ENCODE results near the gene SLC25A15.
A peak's percentile ranks its signal among the peaks of the same experiment; 100 is the strongest.

Gene SLC25A15

DNA sequence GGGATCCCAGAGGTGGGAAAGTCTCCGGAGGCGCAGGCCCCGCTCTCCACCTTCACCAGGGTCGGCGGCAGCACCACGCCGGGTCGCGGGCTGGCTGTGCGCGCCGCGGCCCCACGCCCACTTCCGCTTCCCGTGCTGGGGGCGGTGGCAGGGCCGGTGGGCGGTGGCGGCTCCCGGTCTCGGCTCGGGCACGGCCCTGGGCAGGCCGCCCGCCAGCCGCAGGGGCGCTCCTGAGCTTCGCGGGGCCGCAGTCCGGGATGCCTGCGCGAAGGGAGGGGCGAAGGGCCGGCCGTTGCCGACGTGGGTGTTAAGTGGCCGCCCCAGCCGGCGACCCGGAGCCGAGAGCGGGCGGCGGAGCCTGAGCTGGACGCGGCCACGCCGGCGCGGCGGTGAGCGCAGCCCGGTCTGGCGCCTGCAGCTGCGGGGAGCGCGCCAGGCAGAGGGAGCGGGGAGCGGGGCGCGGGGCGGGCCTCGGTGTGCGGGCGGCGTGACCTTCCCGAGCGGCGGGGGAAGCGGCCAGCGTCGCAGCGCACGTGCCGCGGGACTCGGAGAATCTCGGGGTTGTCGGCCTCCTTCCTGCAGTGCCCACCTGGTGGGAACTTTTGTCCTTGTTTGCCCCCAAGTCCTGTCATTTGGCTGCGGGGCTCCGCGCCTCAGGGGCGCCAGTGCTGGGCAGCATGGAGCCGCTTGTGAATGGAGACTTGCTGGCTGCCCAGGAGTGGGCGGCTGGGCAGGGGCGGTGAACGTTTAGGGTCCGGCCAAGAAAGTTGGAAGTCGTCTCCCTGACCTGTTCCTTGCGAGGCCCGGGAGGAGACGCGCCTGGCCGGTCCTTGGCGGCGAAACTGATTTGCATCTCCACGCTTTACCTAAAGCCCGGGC is at the start of gene SLC25A15:
TSS of gene SLC25A15 (plus strand) at position 337 of the 879 bp plus-strand sequence. CDS start 3,616 bp downstream, outside the sequence.
- DNase-seq = peak; percentile 24

DNA sequence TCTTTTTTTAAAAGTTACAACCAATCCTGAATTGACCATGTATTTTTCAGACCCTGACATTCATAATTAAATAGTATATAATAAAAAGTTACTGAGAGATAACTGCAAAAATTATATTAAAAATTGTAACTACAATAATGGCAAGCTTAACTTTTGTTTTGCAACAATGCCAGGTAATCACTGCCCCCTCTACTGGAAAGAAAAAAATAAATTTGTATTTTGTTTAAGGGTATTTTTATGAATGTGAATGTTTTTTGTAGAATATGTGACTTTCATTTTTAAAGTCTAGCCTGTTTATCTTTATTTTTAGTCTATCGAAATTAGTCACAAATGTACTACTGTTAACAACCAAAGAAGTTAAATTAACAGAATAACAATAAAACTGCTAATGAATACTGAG is 40.1 kb upstream of the SLC25A15 start:
- DNase-seq = no peak

DNA sequence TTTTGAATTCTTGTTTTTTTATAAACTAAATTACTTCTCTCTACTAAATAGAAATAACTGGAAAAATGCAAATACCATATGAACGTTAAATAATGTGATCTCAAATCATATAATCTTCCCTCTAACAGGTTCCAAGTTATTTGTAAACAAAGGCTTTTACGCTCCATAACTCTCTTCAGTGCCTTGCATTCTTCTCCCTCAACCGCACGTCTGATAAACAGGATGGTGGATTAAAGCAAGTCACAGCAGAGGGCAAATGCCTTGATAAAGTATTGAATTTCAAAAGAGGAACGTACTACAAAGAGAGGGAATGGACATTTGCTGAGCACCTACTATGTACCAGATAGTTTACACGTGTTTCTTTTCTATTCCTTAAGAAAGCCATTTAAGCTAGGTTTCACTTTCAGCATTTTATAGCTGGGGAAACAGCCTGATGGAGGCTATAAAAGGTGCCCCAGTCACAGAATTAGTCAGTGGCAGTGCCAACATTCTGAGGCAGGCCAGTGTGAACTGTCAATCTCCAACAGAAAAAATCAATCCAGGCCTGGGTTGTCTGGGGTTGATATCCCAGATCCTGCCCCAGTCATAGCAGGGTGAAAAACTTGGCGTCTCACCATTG is 34.2 kb upstream of the SLC25A15 start:
- DNase-seq = no peak

DNA sequence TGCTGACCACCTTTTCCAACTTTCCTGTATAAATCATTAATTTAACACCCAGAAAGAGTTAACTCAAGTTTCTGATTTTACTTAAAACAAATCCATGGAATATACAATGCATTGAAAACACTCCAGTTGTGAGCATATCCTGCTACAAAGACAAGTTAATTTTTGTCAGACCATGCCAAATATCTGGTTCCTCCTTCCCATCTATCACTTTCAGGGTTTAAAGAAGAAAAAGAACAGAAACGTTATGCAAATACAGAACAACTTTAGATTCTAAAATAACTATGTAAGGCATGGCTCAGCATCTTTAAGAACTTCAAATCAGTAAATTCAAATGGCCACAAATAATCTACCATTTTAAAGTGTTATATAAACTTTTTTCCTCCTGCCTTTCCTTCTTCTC is 33.4 kb upstream of the SLC25A15 start:
- no peak for DNase-seq

DNA sequence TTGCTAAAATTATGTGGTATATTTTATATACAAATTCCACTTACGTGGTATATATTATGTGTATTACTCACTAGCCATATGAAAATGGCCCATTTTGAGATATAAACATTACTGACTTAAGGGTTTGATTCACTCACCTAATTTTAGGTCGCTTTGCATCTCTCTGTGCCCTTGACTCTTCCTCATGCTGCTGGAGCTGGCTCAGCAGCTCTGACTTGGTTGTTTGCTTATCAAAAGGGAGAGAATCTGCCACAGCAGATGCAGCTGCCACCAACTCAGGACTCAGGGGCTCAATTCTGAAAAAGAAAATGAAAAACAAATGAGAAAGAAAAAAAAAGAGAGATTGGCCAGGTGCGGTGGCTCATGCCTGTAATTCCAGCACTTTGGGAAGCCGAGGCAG is 30.6 kb upstream of the SLC25A15 start:
- DNase-seq = no peak

DNA sequence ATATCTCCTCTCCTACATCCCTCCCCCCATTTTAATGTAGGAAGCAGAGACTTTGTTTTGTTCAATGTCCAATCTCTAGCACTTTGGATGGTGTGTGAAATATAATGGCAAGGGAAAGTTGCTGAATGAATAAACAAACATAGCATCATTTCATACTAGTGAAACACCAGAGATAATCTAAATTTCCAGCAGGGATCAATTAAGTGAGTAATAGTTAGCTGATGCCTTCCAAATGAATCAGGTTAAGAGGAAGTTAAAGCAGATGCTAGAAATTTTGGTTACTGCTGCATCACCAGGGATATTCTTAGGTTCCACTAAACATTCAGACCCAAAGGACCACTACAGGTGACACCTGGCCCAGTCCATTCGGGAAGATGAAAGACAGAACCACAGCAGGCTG is 26.6 kb upstream of the SLC25A15 start:
- DNase-seq = no peak

DNA sequence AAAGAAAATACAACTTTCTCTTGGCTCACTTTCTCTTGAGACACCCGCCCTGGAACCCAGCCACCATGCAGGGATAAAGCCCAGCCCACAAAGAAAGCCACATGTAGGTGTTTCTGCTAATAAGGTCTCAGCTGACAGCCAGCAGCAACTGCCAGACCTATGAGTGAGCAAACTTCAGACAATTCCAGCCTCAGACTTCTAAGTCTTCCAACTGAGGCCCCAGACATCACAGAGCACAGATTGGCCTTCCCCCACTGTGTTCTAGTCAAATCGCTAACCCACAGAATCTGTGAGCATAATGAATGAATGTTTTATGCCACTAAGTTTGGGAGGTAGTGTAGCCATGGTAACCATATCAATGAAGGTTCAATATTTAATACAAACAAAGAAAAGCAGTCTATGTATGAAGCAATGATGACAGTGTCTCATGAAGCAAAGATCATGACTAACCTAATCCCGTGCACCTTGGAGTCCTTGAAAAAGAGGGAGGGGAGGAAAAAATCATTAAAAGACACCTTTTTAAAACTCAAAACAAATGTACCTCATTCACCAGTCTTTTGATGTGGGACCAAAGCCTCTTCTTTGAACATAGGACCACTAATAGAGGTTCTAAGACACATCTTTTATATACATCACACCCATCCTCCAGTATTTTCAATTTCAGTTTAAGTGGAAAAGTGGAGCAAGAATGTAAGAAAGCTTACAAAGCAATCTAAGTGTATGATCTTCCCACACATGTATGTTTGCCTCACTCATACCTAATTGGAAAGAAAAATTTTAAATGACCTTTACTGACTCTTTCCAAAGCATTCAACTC is 24.6 kb upstream of the SLC25A15 start:
- DNase-seq = no peak

DNA sequence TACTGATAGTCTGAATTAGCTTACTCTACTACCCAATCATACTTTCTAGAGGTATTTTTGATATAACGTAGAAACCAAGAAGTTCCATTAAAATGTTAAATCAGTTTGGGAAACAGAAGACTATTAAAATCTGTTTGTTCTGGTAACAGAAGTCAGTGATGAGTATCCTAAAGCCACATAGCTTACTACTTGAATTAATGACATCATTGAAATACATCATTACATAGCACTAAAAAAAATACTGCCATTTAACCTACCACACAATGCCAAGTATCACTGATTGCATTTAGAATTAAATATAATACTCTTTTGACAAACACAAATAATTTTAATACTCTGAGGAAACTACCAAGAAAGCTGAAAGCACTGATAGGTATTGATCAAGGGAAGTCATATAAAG is 23.8 kb upstream of the SLC25A15 start:
- no peak for DNase-seq

DNA sequence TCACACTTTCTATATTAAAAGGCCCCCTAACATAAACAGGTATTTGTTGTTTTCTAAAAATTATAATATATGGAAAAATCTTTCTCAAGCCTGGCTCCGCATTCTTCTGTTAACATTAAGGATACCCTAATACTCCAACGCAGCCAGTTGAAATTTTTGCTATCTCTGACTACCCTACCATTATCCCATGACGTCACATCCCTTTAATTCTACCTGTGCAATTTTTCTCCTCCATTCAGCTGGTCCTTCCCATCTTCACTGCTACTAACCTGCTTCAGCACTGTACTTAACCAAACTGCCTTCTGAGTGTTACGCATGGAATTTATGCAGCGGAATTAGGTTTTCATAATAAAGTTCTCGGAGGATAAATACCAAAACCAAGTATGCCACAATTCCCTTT is 19.4 kb upstream of the SLC25A15 start:
- no peak for DNase-seq

DNA sequence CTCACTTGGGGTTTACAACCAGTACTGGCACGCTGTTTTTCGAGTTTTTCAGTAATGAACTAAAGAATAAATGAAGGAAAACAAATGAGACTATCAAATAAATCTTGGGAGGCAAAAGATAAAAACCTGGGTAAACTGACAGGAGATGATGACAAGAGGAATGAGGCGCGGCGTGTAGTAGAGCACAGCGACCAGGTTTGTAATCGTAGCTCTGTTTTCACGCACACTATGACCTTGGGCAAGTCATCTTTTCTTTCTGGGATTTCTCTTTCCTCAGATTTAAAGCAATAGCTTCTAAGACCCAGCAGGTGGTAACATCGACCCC is 18.8 kb upstream of the SLC25A15 start:
- DNase-seq = no peak

DNA sequence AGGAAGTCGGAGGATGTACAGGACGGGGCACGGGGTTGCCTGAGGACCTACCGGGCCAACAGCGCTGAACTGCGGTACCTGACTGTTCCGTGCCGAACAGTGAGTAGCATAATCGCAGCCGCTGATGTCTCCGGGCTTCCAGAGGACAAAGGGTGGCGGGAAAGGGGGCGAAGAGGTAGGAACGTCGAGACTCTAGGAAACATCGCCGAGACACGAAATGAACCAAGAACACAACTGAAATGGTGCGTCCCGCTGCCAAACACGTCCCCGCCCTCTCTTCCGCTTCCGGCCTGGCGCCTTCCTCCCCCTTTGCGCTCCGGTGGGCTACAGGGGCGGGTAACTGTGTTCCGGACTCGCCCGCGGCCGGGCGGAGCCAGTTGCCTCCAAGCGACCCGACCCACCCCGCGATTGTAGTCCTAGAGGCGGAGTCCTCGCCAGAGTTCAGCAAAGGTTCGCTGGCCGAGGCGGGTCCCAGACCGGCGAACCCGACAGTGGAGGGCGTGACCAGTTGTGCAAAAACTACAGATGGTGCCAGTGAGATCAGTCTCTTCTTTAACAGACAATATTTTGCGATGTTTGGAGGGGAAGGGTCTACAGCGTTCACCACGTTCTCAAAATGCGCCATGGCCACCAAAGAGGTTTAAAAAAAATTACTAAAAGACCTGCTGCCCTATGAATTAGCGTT is 18.3 kb upstream of the SLC25A15 start, which contains the start of gene MRPS31:
TSS of gene MRPS31 (minus strand) at position 257 of the 685 bp plus-strand sequence. CDS start at position 203, 54 bp downstream.
- DNase-seq = no peak

DNA sequence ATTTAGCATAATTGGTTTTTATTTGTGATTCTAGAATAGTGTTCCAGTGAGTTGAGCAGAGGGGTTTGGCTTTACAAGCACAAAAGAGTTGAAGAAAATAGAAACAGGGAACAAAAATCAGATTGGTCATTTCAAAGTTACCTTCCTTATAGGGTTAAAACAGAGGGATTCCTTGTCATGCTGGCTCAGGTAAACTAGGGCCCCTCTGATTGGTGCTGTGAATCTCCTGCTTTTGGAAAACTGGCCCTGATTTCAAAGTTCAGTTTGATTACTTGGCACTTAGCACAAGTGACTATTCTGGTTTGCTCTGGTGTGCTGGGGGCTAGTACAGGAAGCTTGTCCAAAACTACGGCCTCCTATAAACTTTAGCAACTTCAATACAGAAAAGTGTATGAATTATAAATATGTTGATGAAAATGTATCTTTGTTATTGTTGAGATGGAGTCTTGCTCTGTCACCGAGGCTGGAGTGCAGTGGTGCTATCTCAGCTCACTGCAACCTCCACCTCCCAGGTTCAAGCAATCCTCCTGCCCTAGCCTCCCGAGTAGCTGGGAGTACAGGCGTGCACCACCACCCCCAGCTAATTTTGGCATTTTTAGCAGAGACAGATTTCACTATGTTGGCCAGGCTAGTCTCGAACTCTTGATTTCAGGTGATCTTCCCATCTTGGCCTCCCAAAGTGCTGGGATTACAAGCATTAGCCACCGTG is 16.5 kb upstream of the SLC25A15 start:
- DNase-seq = no peak

DNA sequence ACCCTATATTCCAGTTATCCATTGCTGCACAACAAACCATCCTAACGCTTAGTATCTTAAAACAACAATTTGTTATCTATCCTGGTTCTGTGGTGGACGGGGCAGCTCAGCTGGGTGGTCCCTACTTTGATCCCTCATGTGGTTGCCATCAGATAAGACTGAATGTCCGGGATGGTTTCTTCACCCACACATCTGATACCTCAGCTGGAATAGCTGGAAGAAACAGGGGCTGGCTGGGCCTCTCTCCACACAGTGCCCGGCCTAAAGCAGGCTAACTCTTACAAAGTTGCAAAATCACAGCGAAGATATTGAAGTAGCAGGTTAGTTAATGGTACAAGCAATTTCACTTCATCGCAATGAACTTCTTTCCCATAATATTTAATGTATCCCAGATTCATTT is 14.7 kb upstream of the SLC25A15 start:
- no peak for DNase-seq

DNA sequence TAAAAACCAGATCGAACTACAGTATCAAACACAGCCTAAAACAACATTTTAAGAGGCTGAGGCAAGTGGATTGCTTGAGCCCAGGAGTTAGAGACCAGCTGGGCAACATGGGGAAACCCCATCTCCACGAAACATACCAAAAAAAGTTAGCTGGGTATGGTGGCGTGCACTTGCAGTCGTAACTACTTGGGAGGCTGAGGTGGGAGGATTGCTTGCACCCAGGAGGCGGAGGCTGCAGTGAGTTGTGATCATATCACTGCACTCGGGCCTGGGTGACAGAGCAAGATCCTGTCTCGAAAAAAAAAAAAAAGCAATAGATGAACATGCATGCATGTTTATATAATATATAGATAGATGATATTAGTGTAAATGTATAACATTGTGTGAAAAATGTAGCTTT is 13.2 kb upstream of the SLC25A15 start:
- DNase-seq = no peak

DNA sequence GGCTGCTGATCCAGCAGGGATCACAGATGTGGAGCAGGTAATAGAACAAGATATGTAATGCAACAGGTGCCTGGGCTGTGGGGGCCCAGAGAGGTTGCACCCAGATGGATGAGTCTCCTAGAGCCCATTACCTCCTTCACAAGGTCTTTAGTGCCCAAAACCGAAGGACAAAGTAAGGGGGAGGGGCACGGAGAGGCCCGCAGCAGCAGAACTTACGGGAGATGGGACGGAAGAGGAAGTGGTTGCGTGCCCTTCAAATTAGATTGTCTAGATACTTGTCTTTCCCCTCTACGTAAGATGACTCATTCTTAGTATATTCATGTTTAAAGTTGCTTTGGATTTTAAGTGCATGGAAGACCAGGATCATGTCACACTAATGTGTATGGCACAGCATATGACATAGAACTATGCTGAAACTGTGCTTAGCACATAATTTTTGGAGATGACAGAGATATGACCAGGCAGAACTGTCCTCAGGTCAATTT is 12.7 kb upstream of the SLC25A15 start:
- DNase-seq = no peak

DNA sequence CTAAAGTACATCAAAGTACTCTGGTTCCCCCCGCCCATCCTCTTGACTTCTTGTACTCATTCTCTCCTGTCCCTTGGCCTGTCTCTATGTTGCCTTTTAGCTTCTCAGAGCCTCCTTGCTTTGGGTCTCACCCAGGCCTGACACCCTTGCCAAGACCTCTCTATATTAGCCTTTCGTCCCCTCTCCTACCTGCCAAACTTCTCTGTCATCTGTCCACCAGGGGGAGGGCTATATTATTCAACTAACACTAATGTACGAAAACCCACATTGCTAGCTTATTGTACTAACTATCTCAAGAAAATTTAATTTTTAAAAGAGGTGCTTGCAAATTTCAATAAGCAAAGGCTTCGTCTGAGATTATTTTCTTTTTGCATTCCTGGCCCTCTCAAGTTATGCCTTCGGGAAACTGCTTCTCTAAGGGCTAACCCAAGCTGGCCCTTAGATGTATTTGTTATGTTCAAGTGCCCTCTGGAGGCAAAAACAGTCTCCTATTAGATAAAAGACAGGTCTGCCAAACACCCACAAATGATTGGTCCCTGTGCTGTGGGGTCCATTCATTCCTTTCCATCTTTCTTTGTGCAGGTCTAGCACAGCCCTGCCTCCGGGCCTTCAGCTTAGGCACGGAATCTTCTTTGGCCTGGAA is 12.1 kb upstream of the SLC25A15 start:
- DNase-seq = no peak

DNA sequence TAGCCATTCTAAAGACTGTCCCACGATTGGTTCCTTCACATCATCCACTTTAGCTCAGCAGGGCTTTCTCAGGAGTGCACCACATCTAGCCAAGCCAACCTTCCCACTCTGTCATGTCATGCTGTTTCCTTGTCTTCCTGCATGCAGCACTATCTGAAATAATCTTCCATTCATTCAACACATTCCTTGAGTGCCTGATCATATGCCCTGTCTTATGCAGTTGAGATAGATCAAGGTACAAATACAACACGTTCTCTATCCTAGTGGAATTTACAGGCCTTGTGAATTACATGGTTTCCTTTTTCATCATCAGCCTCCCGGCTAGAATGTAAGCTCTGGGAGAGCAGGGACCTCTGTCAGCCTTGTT is 11.6 kb upstream of the SLC25A15 start:
- no peak for DNase-seq

DNA sequence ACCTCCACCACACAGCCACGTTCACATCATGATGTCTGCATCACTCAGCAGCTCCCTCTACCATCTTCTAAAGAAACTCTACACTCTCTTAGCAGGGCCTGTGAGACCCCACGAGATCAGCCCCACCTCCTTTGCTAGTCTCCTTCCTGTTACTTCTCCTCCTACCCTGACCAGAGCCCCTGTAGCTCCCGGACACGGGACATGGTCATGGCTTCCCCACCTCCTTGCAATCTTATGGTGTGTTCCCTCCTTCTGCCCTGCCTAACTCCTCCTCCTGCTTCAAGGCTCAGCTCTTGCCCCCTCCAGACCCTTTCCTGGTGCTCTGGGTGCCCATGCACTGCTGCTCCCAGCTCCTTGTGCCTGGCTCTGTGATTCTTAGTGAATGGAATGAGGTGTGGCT is 10.4 kb upstream of the SLC25A15 start:
- no peak for DNase-seq

DNA sequence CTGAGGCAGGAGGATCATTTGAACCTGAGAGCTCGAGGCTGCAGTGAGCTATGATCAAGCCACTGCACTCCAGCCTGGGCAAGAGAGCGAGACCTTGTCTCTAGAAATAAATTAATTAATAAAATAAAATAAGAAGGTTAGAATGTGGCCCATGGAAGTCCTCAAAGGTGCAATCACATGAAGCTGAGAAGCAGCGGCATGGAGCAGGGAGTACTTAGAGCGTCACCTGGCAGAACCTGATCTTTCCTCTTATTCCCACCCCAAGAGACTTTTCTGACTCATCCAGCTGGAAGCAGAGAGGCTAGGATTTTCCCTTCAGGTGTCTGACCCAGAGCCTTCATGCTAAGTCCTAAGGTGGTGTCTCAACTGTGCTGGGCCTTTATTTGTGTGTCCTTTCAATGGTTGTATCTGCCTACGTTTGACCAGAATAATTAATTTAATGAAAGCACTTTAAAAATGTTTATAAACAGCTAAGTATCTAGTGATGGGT is 9.6 kb upstream of the SLC25A15 start:
- DNase-seq = no peak

DNA sequence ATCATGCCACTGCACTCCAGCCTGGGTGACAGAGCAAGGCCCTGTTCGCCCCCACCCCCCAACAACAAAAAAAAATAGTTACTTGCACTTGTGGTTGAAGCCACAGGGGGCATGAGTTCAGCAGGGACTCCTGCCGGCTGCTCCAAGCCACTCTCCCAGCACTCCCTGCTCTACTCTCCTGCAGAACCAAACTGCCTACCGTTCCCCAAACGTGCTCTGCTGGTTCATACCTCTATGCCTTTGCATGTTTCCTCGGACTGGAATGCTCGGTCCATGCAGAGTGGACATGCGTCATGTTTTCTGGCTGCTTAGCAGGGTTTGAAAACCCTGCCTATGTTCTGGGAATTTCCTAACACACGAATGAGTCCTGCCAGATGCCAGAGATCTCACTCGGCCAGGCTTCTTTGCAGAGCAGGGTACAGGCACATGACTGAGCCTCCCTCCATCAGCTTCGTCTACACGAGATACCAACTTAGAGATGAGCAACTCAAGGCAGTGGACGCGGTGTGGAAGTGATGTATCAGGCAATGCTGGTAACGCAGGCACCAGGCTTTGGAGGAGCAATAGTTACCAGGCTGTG is 8.5 kb upstream of the SLC25A15 start:
- DNase-seq = no peak

DNA sequence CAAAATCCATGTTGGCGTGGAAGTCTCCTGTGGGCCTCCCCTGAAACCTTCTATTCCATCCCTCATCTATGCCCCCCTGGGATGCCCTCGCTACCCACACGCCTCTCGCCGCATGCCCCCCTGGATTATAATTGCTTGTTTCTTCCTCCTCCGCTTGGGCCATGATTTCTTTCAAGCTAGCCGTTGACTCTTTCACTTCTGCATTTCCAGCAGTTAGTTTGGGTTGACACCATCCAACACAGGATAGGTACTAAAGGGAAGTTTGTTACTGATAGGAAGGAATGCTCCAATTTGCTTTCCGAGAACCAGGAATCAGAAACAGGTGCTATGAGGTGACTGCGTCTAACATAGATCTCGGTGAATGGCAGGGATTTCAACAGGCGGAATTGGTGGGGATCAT is 7.7 kb upstream of the SLC25A15 start:
- DNase-seq = no peak

Measured in cortex of kidney (tissue), 1 donor.